HCT116 (cell line): ENCODE results near the gene SLCO2A1. TPM values are rescaled to one million over a fixed set of nuclear protein-coding genes. Genes with fewer than 3 reads are reported as not detected.

Source experiments
- ATAC-seq: fragments of 200-7000 bp; cut with Tn5 transposase; 2 replicates; pipeline ENCODE4 v1.9.1; 2020; ENCODE audit warnings: mild to moderate bottlenecking, moderate library complexity
- BruUV-seq: library from RNA; stranded (reverse); fragments of 400-500 nt; replicated peaks from 2 replicates; lab custom pipeline; 2021; lab: Mats Ljungman, UMichigan
- CTCF ChIA-PET: fragments of 300-600 bp; sonication (Branson Sonifier 250); formaldehyde crosslinking; loops from one replicate; lab custom pipeline; 2021; ENCODE audit warnings: antibody characterized with exemption; lab: Charles Lee
- POLR2A ChIA-PET: fragments of 300-600, 350-600 bp; sonication (Branson Sonifier 250); formaldehyde crosslinking; loops from one replicate; lab custom pipeline; 2021; ENCODE audit warnings: antibody characterized with exemption; lab: Charles Lee
- RAD21 ChIA-PET, 2 experiments: fragments of 300-600 bp; sonication (Branson Sonifier 250); formaldehyde crosslinking; loops; one replicate each; lab custom pipeline; 2023; ENCODE audit warnings: low total read pairs in 2 of 2; ENCODE audit not compliant: uncharacterized antibody in 2 of 2, unreplicated experiment in 2 of 2, low non-redundant PET in 1 of 2; lab: Charles Lee
- DNase-seq: peaks from one replicate; pipeline ENCODE4 v3.0.0-alpha.2; 2010; ENCODE audit warnings: low read depth, low spot score
- H2AFZ ChIP-seq: fragments of 200-600 bp; shearing (Covaris generic), sonication (generic); 2 replicates; pipeline ENCODE4 v1.6.1; 2017; ENCODE audit warnings: low read depth, mixed run types, mixed read lengths, antibody characterized with exemption, low read length; ENCODE audit not compliant: poor library complexity, severe bottlenecking
- H3K27ac ChIP-seq: 2 replicates; pipeline ENCODE4 v1.5.1; 2012; ENCODE audit warnings: low read depth, low read length
- H3K27me3 ChIP-seq: fragments of 200-600 bp; sonication (generic); 2 replicates; pipeline ENCODE4 v1.6.1; 2016; ENCODE audit warnings: mixed run types, low read length, mixed read lengths; ENCODE audit not compliant: insufficient read depth
- H3K36me3 ChIP-seq, 2 experiments: fragments of 200-500 bp in 1 of 2; fragments of 200-600 bp in 1 of 2; sonication (Bioruptor generic) in 1 of 2; sonication (generic) in 1 of 2; 2 replicates each; pipeline versions ENCODE4 v1.5.1 to v1.6.1; 2014 to 2016; ENCODE audit warnings: low read length in 2 of 2, inconsistent platforms in 1 of 2, mixed read lengths in 1 of 2, mixed run types in 1 of 2; ENCODE audit not compliant: insufficient read depth in 2 of 2, control insufficient read depth in 1 of 2
- H3K4me1 ChIP-seq, 2 experiments: fragments of 200-600 bp in 1 of 2; sonication (generic) in 1 of 2; 2 replicates each; pipeline versions ENCODE4 v1.5.1 to v1.6.1; 2012 to 2017; ENCODE audit warnings: low read length in 2 of 2, inconsistent platforms in 1 of 2, mild to moderate bottlenecking in 1 of 2, mixed read lengths in 1 of 2, mixed run types in 1 of 2, moderate library complexity in 1 of 2; ENCODE audit not compliant: insufficient read depth in 2 of 2, control insufficient read depth in 1 of 2
- H3K4me2 ChIP-seq: fragments of 200-600 bp; sonication (generic); 2 replicates; pipeline ENCODE4 v1.6.1; 2017; ENCODE audit warnings: mixed run types, low read length, mixed read lengths
- H3K4me3 ChIP-seq, 2 experiments: fragments of 200-600 bp in 1 of 2; sonication (generic) in 1 of 2; replicated peaks in 1 of 2; 2 replicates each; pipeline ENCODE4 v1.5.1; 2011 to 2016; ENCODE audit warnings: low read length in 2 of 2, control low read depth in 1 of 2, low read depth in 1 of 2, mild to moderate bottlenecking in 1 of 2, mixed read lengths in 1 of 2, mixed run types in 1 of 2
- H3K79me2 ChIP-seq: fragments of 200-600 bp; sonication (generic); 2 replicates; pipeline ENCODE4 v1.6.1; 2017; ENCODE audit warnings: mild to moderate bottlenecking, mixed run types, low read length, moderate library complexity, mixed read lengths; ENCODE audit not compliant: insufficient read depth
- H3K9ac ChIP-seq: fragments of 200-600 bp; sonication (generic); 2 replicates; pipeline ENCODE4 v1.6.1; 2016; ENCODE audit warnings: low read length, mixed read lengths
- H3K9me2 ChIP-seq: fragments of 200-600 bp; sonication (generic), shearing (Covaris generic); 2 replicates; pipeline ENCODE4 v1.6.1; 2017; ENCODE audit warnings: mixed run types, mild to moderate bottlenecking, moderate library complexity; ENCODE audit not compliant: insufficient read depth
- H3K9me3 ChIP-seq, 2 experiments: fragments of 200-500 bp in 1 of 2; fragments of 200-600 bp in 1 of 2; sonication (Bioruptor generic) in 1 of 2; sonication (generic) in 1 of 2; 2 replicates each; pipeline ENCODE4 v1.6.1; 2014 to 2017; ENCODE audit warnings: low read length in 2 of 2, mixed read lengths in 2 of 2, inconsistent platforms in 1 of 2, low read depth in 1 of 2, mild to moderate bottlenecking in 1 of 2, mixed run types in 1 of 2, moderate library complexity in 1 of 2; ENCODE audit not compliant: control insufficient read depth in 1 of 2, insufficient read depth in 1 of 2
- H4K20me1 ChIP-seq: fragments of 200-600 bp; sonication (generic), shearing (Covaris generic); 2 replicates; pipeline ENCODE4 v1.6.1; 2017; ENCODE audit warnings: mixed run types, mild to moderate bottlenecking, moderate library complexity; ENCODE audit not compliant: insufficient read depth
- CBX3 ChIP-seq: IDR thresholded peaks from 2 replicates; pipeline ENCODE4 v1.6.1; 2012; ENCODE audit warnings: low read depth
- CEBPB ChIP-seq: IDR thresholded peaks from 2 replicates; pipeline ENCODE4 v1.6.1; 2012; ENCODE audit warnings: low read depth
- EGR1 ChIP-seq: IDR thresholded peaks from 2 replicates; pipeline ENCODE4 v1.6.1; 2012; ENCODE audit warnings: low read depth
- ELF1 ChIP-seq: IDR thresholded peaks from 2 replicates; pipeline ENCODE4 v1.6.1; 2012; ENCODE audit warnings: low read depth, borderline replicate concordance
- EZH2 ChIP-seq: fragments of 200-600 bp; sonication (generic); IDR thresholded peaks from 2 replicates; pipeline ENCODE4 v1.6.1; 2017; ENCODE audit warnings: antibody characterized with exemption, mixed run types
- JUND ChIP-seq: IDR thresholded peaks from 2 replicates; pipeline ENCODE4 v1.6.1; 2012
- POLR2A ChIP-seq: IDR thresholded peaks from 2 replicates; pipeline ENCODE4 v1.7.0; 2011; ENCODE audit warnings: borderline replicate concordance; ENCODE audit not compliant: insufficient read depth, insufficient read length; ENCODE audit errors: extremely low read depth
- RAD21 ChIP-seq: IDR thresholded peaks from 2 replicates; pipeline ENCODE4 v1.6.1; 2012; ENCODE audit warnings: low read depth, mild to moderate bottlenecking
- SP1 ChIP-seq: IDR thresholded peaks from 2 replicates; pipeline ENCODE4 v1.6.1; 2012; ENCODE audit warnings: low read depth
- TCF7L2 ChIP-seq: IDR thresholded peaks from 2 replicates; pipeline ENCODE4 v1.7.0; 2011; ENCODE audit warnings: borderline replicate concordance, inconsistent platforms; ENCODE audit not compliant: insufficient read depth, insufficient read length; ENCODE audit errors: extremely low read depth
- ZFX ChIP-seq: fragments of 450-650 bp; IDR thresholded peaks from 2 replicates; pipeline ENCODE4 v1.6.1; 2017
- intact Hi-C: fragments of 100-400 bp; cut with micrococcal nuclease; formaldehyde crosslinking; loops from 2 replicates; pipeline ENCODE4 v1.10.0; 2022
- total RNA-seq: library from RNA; stranded (reverse); gene quantifications from one replicate; pipeline ENCODE4 v1.2.1, GENCODE V29; 2021; ENCODE audit not compliant: unreplicated experiment
- TF ChIP-seq, protein P1 (sequence below): IDR thresholded peaks from 2 replicates; pipeline ENCODE4 v1.6.1; 2012
- TF ChIP-seq, protein P2 (sequence below), 3 experiments: fragments of 200-600 bp in 1 of 3; sonication (generic) in 1 of 3; IDR thresholded peaks in 2 of 3; conservative IDR thresholded peaks in 1 of 3; 2 replicates each; pipeline ENCODE4 v1.5.1; 2012 to 2017; ENCODE audit warnings: low read depth in 2 of 3, low read length in 2 of 3, antibody characterized with exemption in 1 of 3, borderline replicate concordance in 1 of 3, control low read depth in 1 of 3, mild to moderate bottlenecking in 1 of 3, mixed read lengths in 1 of 3, mixed run types in 1 of 3, moderate library complexity in 1 of 3; ENCODE audit not compliant: insufficient read depth in 1 of 3
- TF ChIP-seq, protein P3 (sequence below): IDR thresholded peaks from 2 replicates; pipeline ENCODE4 v1.6.1; 2012
- TF ChIP-seq, protein P4 (sequence below): IDR thresholded peaks from 2 replicates; pipeline ENCODE4 v1.6.1; 2012; ENCODE audit warnings: low read depth

SLCO2A1 gene
- total RNA-seq, 1 experiment from 2014 or later = 0.52 TPM

DNA sequence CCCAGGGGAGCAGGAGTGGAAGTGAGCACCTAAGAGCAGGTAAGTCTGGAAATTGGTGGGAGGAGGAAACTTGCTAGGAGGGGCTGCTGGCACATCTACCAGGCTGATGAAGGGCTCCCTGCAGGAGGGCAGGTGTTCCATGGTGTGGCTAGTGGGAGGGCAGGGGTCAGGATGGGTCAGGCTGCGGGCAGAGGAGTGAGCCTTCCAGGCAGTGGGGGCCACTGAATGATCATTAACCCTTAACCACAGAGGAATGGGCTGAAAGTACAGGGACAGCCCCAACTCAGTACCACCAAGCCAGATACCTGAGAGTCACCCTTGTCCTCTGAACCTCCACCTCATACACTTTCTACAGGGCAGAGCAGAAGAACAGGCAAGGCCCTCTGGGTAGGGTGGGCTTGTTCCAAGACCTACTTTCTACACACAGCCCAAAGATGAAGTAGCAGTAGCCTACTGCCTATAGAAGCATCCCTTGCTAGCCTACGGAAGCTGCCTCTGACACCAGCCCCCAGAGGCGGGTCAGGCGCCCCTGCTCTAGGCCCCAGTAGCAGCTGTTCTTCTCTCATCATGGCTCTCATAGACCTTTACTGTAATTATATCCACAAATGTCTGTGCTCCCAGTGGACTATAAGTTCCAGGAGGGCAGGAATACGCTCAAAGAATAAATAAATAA lies 138.6 kb downstream of the SLCO2A1 start:
- no peaks in the 10 kb centered on the region for H3K79me2 ChIP-seq
- H3K36me3 ChIP-seq = no peaks in the 10 kb centered on the region
- CTCF ChIA-PET = no interaction called here
- peaks cover 6 to 10% of the 10 kb centered on the region in 2 experiments; a peak in 3 of 4 replicates for H3K4me1 ChIP-seq
- TF ChIP-seq, protein P1, sequence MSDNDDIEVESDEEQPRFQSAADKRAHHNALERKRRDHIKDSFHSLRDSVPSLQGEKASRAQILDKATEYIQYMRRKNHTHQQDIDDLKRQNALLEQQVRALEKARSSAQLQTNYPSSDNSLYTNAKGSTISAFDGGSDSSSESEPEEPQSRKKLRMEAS = no peak
- TF ChIP-seq EGR1 (no peak), POLR2A (no peak), EZH2 (no peak), CBX3 (no peak)
- TF ChIP-seq, protein P2, sequence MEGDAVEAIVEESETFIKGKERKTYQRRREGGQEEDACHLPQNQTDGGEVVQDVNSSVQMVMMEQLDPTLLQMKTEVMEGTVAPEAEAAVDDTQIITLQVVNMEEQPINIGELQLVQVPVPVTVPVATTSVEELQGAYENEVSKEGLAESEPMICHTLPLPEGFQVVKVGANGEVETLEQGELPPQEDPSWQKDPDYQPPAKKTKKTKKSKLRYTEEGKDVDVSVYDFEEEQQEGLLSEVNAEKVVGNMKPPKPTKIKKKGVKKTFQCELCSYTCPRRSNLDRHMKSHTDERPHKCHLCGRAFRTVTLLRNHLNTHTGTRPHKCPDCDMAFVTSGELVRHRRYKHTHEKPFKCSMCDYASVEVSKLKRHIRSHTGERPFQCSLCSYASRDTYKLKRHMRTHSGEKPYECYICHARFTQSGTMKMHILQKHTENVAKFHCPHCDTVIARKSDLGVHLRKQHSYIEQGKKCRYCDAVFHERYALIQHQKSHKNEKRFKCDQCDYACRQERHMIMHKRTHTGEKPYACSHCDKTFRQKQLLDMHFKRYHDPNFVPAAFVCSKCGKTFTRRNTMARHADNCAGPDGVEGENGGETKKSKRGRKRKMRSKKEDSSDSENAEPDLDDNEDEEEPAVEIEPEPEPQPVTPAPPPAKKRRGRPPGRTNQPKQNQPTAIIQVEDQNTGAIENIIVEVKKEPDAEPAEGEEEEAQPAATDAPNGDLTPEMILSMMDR (IDR thresholded peaks at IDR 0.05 in 2 of 3, conservative IDR thresholded peaks at IDR 0.05 in 1 of 3; ENCODE audit: borderline replicate concordance in 1 of 3, insufficient read depth in 1 of 3, low read depth in 2 of 3, low read length in 2 of 3) = no peak
- no peaks in the 10 kb centered on the region for H3K9me3 ChIP-seq
- H2AFZ ChIP-seq = no peak overlapping the region
- no peak overlapping the region for H3K4me3 ChIP-seq
- H4K20me1 ChIP-seq = no peaks in the 10 kb centered on the region
- H3K9ac ChIP-seq = no peak overlapping the region
- no peaks in the 10 kb centered on the region for H3K9me2 ChIP-seq
- no peak overlapping the region for H3K4me2 ChIP-seq
- POLR2A ChIA-PET = no interaction called here
- DNase-seq = no peak
- ATAC-seq = no peak
- no peaks in the 10 kb centered on the region for H3K27me3 ChIP-seq
- BruUV-seq = no TSS peak
- RAD21 ChIA-PET = no interaction called here
- no peak overlapping the region for H3K27ac ChIP-seq
- intact Hi-C loops = no loop called here

DNA sequence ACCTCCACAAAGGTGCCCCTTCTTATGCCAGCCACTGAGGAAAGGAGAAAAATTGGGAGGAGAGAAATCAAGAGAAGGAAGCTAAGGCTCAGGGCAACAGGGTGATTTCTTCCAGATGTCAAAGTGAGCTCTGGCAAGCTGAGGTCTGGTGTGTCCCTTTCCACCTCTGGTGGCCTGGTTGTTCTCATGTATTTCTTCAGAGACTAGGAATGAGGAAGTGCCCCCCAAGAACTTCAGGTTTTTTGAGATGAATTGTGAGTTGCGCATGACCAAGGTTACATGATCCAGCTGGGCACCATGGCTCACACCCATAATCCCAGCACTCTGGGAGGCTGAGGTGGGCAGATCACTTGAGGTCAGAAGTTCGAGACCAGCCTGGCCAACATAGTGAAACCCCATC lies 139.7 kb downstream of the SLCO2A1 start:
- Histone ChIP-seq H3K4me1 (peaks cover 6 to 7% of the 10 kb centered on the region in 2 experiments; a peak in 3 of 4 replicates), H2AFZ (no peak overlapping the region), H3K27me3 (no peaks in the 10 kb centered on the region), H3K9me3 (no peaks in the 10 kb centered on the region), H3K27ac (no peak overlapping the region), H3K79me2 (no peaks in the 10 kb centered on the region), H3K36me3 (no peaks in the 10 kb centered on the region), H3K9ac (no peak overlapping the region), H3K4me2 (no peak overlapping the region), H4K20me1 (no peaks in the 10 kb centered on the region), H3K4me3 (no peak overlapping the region), H3K9me2 (no peaks in the 10 kb centered on the region)
- ChIA-PET RAD21 (no interaction called here), CTCF (no interaction called here), POLR2A (no interaction called here)
- DNase-seq (no peak), ATAC-seq (no peak)
- BruUV-seq = no TSS peak
- intact Hi-C loops = no loop called here
- TF ChIP-seq, protein P3, sequence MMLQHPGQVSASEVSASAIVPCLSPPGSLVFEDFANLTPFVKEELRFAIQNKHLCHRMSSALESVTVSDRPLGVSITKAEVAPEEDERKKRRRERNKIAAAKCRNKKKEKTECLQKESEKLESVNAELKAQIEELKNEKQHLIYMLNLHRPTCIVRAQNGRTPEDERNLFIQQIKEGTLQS = no peak
- TF ChIP-seq ZFX = no peak
- TF ChIP-seq, protein P1 = no peak
- TF ChIP-seq TCF7L2 = no peak
- TF ChIP-seq ELF1 = no peak
- TF ChIP-seq POLR2A = no peak
- TF ChIP-seq, protein P4, sequence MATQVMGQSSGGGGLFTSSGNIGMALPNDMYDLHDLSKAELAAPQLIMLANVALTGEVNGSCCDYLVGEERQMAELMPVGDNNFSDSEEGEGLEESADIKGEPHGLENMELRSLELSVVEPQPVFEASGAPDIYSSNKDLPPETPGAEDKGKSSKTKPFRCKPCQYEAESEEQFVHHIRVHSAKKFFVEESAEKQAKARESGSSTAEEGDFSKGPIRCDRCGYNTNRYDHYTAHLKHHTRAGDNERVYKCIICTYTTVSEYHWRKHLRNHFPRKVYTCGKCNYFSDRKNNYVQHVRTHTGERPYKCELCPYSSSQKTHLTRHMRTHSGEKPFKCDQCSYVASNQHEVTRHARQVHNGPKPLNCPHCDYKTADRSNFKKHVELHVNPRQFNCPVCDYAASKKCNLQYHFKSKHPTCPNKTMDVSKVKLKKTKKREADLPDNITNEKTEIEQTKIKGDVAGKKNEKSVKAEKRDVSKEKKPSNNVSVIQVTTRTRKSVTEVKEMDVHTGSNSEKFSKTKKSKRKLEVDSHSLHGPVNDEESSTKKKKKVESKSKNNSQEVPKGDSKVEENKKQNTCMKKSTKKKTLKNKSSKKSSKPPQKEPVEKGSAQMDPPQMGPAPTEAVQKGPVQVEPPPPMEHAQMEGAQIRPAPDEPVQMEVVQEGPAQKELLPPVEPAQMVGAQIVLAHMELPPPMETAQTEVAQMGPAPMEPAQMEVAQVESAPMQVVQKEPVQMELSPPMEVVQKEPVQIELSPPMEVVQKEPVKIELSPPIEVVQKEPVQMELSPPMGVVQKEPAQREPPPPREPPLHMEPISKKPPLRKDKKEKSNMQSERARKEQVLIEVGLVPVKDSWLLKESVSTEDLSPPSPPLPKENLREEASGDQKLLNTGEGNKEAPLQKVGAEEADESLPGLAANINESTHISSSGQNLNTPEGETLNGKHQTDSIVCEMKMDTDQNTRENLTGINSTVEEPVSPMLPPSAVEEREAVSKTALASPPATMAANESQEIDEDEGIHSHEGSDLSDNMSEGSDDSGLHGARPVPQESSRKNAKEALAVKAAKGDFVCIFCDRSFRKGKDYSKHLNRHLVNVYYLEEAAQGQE = no peak
- TF ChIP-seq RAD21 = no peak
- TF ChIP-seq JUND = no peak
- no peak for TF ChIP-seq SP1
- TF ChIP-seq CEBPB = no peak
